ENCODE results near the gene GINS1.
A peak's percentile ranks its signal among the peaks of the same experiment; 100 is the strongest.

Gene GINS1

DNA sequence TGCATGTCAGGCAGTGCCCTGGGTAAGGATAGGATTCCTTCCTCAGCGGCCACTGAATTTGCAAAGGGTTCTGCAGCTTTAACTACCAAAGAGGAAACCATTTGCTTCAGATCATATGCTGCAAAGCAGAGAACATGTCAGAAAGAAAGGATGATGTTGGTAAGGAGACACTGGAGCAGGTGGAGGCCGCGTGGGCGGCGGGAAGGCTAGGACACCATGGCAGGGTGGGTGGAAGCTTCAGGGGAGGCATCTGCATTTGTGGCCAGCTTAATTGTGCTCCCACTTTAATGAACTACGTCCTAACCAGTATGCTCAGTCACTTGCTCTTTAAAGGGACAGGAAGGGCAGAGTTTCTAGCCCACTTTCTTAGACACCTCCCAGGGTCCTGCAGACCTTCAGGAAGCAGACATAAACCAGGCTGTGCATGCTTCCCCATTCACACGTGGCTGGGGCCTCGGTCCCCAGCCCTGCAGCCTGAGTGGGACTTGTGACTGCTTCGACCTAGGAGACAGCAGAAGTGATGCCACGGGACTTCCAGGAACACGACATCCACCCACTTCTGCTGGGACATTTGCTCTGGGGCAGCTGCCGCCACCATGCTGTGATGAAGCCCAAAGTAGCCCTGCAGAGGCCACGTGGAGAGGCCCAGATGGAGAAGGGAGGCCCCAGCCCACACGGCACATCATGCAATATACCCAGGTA, 76.1 kb downstream of the GINS1 start:
- H3K27ac Mint-ChIP-seq = no peak overlapping the region
- ATAC-seq = no peak
- H3K36me3 Mint-ChIP-seq (ENCODE audit: low read depth) = no peaks in the 10 kb centered on the region
- H3K27me3 Mint-ChIP-seq = no peaks in the 10 kb centered on the region
- DNase-seq = no peak
- H3K4me1 Mint-ChIP-seq = peaks cover 19% of the 10 kb centered on the region
- H3K9me3 Mint-ChIP-seq = no peaks in the 10 kb centered on the region
- no peak overlapping the region for H3K4me3 Mint-ChIP-seq

DNA sequence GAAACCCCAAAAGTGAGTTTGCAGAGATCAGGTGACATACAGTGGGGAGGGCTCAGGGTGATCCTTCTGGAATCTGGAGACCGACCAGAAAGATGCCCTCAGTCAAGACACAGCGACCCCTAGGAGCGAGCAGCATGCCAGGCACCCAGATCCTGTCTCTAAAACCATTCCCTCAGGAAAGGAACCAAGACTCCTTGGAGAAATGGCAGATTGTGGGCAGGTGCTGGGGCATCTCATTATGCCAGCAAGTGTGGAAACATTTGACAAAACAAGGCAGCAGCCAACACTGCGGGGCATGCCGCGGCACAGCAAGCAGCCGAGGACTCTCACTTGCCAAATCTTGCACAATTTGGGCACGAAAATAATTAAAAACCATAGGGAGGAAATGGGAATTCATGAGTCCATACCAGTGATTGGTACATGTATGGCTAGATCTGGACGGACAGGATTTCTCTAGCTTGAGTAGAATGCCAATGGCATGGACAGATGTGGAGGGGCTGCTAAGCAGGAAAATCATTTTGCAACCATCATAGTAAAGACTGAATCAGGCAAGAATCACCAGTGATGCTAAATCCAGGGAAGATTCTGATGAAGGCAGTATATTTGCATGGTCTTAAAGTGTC, 76.9 kb downstream of the GINS1 start:
- H3K9me3 Mint-ChIP-seq = no peaks in the 10 kb centered on the region
- no peak for DNase-seq
- no peak overlapping the region for H3K27ac Mint-ChIP-seq

DNA sequence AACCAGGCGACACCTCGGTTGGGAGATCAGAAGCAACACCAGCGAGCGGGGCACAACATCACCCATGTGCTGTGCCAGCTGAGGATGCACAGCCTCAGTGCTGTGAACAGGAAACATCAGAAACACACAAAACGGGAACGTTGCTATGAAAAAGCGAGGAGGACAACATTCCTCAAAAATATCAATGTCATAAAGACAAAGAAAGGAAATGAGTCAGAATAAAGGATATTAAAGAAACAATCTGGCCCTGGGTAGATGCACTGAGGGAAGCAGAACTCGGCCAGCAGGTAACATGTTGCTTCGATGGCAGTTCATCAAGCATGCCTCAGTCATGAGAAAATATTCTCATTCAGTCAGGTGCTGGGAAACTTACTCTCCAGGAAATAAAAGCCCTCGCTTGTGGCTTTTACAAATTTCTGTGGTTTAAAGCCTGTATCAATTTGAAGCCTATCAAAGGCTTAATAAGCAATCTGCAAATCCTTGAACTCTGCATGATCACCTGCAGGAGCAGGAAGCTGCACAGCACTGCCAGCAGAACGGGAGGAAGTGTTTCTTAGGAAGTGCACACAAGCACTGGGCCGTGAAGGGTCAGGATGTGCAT, 77.5 kb downstream of the GINS1 start:
- ATAC-seq = no peak
- Mint-ChIP-seq H3K27me3 (no peaks in the 10 kb centered on the region), H3K9me3 (no peaks in the 10 kb centered on the region), H3K4me1 (peaks cover 19% of the 10 kb centered on the region), H3K4me3 (no peak overlapping the region), H3K27ac (no peak overlapping the region), H3K36me3 (ENCODE audit: low read depth) (no peaks in the 10 kb centered on the region)
- DNase-seq = no peak

More for the DNA sequence above, 76.9 kb downstream of the GINS1 start:
- H3K27me3 Mint-ChIP-seq = no peaks in the 10 kb centered on the region
- no peak for ATAC-seq
- H3K36me3 Mint-ChIP-seq (ENCODE audit: low read depth) = no peaks in the 10 kb centered on the region
- H3K4me3 Mint-ChIP-seq = no peak overlapping the region
- H3K4me1 Mint-ChIP-seq = peaks cover 19% of the 10 kb centered on the region

DNA sequence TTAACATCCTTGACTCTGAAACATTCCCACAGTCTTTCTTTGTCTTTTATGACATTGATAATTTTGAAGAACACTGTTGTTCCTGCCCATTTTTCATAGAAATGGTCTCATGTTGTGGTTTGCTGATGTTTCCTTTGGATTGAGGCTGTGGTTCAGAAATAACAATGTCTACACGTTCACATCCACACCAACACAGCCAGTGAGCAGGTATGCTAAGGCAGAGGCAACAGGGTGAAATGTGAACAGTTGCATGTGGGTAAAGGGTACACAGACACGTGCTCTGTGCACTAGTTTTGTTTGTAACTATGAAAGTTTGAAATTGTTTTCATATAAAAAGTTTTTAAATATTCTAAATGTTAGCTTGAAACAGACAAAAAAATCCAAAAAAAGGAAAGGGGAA, 78.4 kb downstream of the GINS1 start:
- H3K4me3 Mint-ChIP-seq = no peak overlapping the region
- H3K27me3 Mint-ChIP-seq = no peaks in the 10 kb centered on the region
- ATAC-seq (no peak), DNase-seq (no peak)
- peaks cover 19% of the 10 kb centered on the region for H3K4me1 Mint-ChIP-seq
- H3K36me3 Mint-ChIP-seq (ENCODE audit: low read depth) = no peaks in the 10 kb centered on the region
- H3K27ac Mint-ChIP-seq = no peak overlapping the region
- no peaks in the 10 kb centered on the region for H3K9me3 Mint-ChIP-seq

DNA sequence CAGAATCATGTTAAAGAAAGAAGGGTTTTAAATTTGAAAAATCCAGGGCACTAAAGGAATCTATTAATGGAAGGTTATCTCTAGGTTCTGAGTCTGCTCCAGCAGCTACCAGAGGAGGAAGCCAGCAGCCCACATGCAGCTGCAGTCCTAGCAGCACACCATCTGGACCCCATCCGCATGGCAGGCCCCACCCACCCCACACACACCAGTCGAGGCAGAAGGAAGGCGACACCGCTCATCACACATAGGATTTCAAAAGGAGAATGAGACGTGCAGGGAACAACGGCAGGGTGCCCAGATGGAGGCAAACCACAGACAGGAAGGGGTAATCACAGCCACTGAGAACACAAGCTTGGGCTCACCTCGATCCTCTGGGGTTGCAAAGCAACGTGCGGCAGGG, 78.9 kb downstream of the GINS1 start:
- peak; percentile 3 for DNase-seq
- H3K4me1 Mint-ChIP-seq = peaks cover 19% of the 10 kb centered on the region
- H3K27me3 Mint-ChIP-seq = no peaks in the 10 kb centered on the region
- H3K9me3 Mint-ChIP-seq = no peaks in the 10 kb centered on the region
- no peak overlapping the region for H3K27ac Mint-ChIP-seq
- no peak overlapping the region for H3K4me3 Mint-ChIP-seq
- H3K36me3 Mint-ChIP-seq (ENCODE audit: low read depth) = no peaks in the 10 kb centered on the region
- peak; percentile 29 for ATAC-seq

DNA sequence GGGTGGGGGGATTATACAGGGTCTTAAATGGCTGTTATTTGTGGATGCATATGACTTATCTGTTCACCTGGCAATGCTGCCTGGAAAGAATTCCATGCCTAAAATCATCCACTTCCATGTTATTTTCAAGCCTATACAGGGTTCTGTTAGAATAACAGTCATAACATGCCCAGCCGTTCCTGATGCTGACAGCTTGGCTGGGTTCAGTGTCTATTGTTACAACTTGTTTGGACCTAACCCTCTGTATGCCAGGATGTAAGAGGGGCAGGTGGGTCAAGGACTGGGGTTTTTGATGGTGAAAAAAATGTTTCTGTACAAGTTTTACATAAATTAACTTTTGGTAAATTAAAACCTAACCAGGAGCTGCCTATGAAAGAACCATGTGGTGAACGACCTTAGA, 79.8 kb downstream of the GINS1 start:
- no peaks in the 10 kb centered on the region for H3K36me3 Mint-ChIP-seq (ENCODE audit: low read depth)
- H3K4me3 Mint-ChIP-seq = no peak overlapping the region
- DNase-seq (no peak), ATAC-seq (no peak)
- H3K27me3 Mint-ChIP-seq = no peaks in the 10 kb centered on the region
- no peak overlapping the region for H3K27ac Mint-ChIP-seq
- H3K9me3 Mint-ChIP-seq = no peaks in the 10 kb centered on the region
- H3K4me1 Mint-ChIP-seq = peaks cover 19% of the 10 kb centered on the region

DNA sequence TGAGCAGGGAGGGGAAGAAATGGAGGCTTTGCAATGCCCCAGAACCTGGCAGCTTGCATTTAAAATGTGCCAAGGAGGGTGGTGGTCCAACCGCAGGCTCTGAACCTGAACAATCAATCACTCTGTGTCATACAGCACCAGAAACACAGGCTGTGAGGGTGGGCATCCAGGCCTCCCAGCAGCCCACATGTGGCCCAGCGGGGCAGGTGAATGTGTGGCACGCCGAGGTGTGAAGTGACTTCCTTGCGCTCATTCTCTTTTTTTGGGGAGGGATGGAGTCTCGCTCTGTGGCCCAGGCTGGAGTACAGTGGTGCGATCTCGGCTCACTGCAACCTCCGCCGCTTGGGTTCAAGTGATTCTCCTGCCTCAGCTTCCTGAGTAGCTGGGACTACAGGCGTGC, 80.5 kb downstream of the GINS1 start:
- Mint-ChIP-seq H3K4me3 (no peak overlapping the region), H3K27ac (no peak overlapping the region), H3K36me3 (ENCODE audit: low read depth) (no peaks in the 10 kb centered on the region), H3K9me3 (no peaks in the 10 kb centered on the region), H3K27me3 (no peaks in the 10 kb centered on the region), H3K4me1 (peaks cover 19% of the 10 kb centered on the region)
- DNase-seq = no peak
- no peak for ATAC-seq

DNA sequence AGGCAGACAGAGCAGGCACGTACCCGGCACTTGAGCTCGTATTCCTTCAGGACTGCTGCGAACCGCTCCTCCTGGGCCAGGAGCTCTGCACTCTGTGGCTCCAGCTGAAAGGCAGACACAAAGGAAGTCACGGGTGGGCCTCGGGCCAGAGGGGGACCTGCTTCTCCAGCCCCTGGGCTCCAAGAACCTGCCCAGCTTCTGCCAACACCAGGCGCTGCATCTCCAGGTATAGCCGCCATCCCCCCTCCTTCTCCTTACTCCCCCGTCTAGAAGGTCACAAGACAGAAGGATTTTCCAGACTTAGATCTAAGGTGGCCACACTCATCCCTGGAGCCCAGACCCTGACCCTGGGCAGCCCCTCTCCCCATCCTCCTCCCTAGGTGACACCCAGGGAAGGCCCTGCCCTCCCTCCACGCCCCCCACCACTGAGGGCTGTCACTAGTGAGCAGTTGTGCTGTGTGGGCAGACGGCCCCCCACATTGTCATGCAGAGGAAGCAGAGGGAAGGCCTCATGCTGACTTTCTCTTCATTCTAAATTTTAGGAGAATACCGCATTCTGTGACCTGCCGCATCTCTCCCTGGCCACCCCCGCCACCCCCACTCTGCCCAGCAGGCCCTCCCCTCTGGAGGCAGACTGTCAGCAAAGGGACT, 81.9 kb downstream of the GINS1 start:
- H3K36me3 Mint-ChIP-seq (ENCODE audit: low read depth) = no peaks in the 10 kb centered on the region
- H3K27ac Mint-ChIP-seq = no peak overlapping the region
- H3K27me3 Mint-ChIP-seq = no peaks in the 10 kb centered on the region
- ATAC-seq (no peak), DNase-seq (no peak)
- H3K4me3 Mint-ChIP-seq = no peak overlapping the region
- H3K9me3 Mint-ChIP-seq = no peaks in the 10 kb centered on the region
- peaks cover 18% of the 10 kb centered on the region for H3K4me1 Mint-ChIP-seq

DNA sequence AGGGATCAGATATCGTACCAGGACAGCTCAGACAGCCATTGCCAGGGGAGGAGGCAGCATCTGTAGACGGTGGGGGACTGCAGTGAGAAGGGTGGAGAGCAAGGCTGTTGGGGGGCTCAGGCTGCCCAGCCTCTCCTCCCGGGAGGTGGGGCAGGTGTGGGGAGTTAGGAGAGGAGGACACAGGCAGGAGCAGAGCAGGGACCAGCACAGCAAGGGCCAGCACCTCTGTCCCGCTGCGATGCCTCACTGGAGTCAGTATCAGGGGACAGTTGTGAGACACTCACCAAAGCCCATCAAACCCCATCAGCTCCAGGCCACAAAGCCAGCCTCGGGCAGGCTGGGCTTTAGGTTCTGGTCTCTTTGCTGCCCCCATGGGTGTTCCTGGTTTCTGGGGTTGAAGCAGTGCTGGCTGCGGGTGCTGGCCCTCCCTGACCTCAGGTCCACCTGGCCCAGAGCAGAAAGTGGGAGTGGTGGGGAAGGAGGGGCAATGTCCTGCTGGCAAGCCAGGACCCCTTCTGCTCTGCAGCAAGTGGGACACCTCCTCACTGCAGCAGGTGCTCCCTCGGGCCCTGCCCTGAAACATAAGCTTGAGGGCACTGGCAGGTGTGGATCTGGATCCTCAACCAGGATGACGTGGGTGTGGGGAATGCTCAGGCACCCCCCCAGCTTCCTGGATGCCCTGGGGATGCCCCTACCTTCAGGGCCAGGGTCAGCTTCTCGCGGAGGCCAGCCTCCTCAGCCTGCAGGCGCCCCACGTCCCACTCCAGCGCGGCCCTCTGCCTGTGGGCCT, 83.4 kb downstream of the GINS1 start:
- Mint-ChIP-seq H3K36me3 (ENCODE audit: low read depth) (no peaks in the 10 kb centered on the region), H3K4me3 (no peak overlapping the region), H3K27ac (no peak overlapping the region), H3K9me3 (no peaks in the 10 kb centered on the region), H3K4me1 (peaks cover 5% of the 10 kb centered on the region), H3K27me3 (no peaks in the 10 kb centered on the region)
- DNase-seq (no peak), ATAC-seq (no peak)

DNA sequence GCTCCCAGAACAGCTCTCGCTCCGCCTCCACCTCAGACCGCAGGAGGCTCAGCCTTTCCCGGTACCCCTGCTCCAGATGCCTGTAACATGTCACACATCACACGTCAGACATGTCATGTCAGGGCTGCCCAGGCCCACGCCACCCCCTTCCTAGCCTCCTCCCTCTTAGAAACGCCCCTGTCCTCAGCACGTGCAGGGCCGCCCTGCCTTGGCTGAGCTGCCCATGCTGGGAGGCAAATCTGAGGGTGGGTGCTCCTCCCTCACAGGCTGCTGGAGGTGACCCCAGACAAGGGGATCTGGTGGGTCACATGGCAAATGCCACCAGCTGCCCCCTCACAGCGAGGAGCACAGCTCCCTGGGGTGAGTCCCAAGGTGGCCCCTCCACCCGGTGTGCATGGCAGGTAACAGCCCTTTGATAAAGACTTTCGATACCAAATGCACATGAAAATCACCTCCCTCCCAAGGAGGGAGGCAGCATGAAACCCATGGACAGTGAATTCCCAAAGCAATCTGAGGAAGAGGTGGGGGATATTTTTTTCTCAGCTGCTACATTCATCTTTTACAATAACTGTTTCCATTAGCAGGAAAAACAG, 84.1 kb downstream of the GINS1 start:
- Mint-ChIP-seq H3K27ac (no peak overlapping the region), H3K36me3 (ENCODE audit: low read depth) (no peaks in the 10 kb centered on the region), H3K9me3 (no peaks in the 10 kb centered on the region), H3K27me3 (no peaks in the 10 kb centered on the region), H3K4me1 (peaks cover under 1% of the 10 kb centered on the region), H3K4me3 (no peak overlapping the region)
- no peak for ATAC-seq
- DNase-seq = no peak

DNA sequence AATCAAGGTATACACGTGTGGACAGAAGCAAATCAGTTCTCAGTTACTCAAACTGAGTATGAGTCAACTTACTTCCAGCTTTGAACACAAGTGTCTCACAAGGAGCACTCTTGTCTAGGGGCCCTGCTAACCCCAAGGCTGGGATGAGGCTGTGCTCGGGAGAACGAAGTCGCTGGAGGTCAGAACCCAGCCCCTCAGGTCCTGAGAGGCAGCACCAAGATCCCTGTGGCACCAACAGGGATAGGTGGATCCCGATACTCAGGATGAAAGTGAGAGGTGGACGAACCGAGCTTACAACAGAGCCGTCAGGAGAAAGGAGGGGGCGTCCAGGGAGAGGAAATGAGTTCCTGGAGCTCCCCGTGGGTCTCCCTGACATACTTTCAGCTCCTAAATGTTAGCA, 85.7 kb downstream of the GINS1 start:
- Mint-ChIP-seq H3K9me3 (no peaks in the 10 kb centered on the region), H3K27ac (no peak overlapping the region), H3K4me1 (no peaks in the 10 kb centered on the region), H3K4me3 (no peak overlapping the region), H3K27me3 (no peaks in the 10 kb centered on the region), H3K36me3 (ENCODE audit: low read depth) (no peaks in the 10 kb centered on the region)
- DNase-seq (no peak), ATAC-seq (no peak)

DNA sequence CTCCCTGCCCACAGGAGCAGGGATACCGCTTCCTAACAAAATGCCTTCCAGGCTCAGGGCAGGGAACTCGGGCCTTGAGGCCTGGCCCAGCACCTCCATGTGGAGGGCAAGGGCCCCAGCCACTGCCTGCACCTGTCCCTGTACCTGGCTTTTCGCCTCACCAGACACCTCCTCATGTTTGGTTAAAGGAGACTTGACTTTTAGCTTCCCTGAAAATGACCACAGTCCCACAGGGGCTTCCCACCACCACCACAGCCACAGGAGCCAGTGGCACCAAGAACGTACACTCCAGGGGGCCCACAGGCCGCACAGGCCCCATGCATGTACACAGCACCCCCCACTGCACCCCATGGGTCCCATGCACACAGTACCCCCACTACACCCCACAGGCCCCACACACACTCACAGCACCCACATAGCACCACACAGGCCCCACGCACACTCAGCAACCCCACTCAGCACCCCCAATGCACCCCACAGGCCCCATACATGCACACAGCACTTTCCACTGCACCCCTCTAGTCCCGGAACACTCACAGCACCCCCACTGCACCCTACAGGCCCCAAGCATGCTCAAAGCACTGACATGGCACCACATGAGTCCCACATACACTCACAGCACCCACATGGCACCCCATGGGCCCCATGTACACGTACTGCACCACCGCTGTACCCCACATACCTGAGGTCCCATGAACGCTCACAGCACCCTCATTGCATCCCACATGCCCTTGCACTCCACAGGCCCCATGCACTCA, 86.5 kb downstream of the GINS1 start:
- Mint-ChIP-seq H3K4me1 (no peaks in the 10 kb centered on the region), H3K9me3 (no peaks in the 10 kb centered on the region), H3K27me3 (no peaks in the 10 kb centered on the region), H3K27ac (no peak overlapping the region), H3K36me3 (ENCODE audit: low read depth) (no peaks in the 10 kb centered on the region), H3K4me3 (no peak overlapping the region)
- ATAC-seq = no peak
- DNase-seq = no peak

DNA sequence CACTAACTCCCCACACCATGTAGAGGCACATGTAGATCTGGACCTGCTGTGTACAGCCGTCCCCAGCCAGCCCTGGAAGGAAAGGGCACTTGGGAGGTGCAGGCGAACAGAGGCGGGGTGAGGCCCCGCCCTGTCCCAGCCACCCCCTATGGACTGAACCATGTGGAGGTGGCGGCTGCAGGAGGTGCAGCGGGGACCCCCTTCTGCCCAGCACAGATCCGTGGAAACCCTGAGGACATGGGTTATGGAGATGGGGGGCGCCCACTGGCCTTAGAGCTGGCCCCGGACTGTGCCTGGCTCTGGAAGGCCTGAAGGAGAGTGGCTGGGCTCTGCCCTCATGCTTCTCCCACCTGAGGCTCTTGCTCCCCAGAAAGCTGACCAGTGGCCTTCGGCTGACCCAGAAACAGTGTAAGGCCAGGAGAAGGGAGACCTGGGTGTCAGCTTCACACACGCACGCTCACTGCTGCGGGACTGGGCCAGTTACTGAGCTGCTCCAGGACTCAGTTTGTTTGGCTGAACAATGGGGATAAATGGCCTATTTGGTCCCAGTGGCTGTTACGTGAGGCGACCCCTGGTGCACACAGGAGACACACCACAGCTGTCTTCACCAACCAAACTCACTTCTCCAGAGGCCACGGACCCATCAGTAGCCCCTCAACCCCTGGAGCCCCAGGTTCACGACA, 87.2 kb downstream of the GINS1 start:
- no peak overlapping the region for H3K4me3 Mint-ChIP-seq
- ATAC-seq = no peak
- no peak overlapping the region for H3K27ac Mint-ChIP-seq
- H3K4me1 Mint-ChIP-seq = no peaks in the 10 kb centered on the region
- no peak for DNase-seq
- no peaks in the 10 kb centered on the region for H3K36me3 Mint-ChIP-seq (ENCODE audit: low read depth)
- H3K27me3 Mint-ChIP-seq = no peaks in the 10 kb centered on the region
- no peaks in the 10 kb centered on the region for H3K9me3 Mint-ChIP-seq

All from activated naive CD8-positive, alpha-beta T cell treated with anti-CD3 and anti-CD28 coated beads, Interleukin-2, amount 50 U/mL, for 24 hours (primary cell).